ENCODE measurements around the gene XRN2.

The XRN2 gene

GRCh38 chr20:21315138-21315537 is 12.0 kb downstream of the XRN2 start:
- H3K4me3 ChIP-seq (ENCODE audit: low read depth, low read length), result no peak overlapping the region
- DNase-seq (ENCODE audit: low read depth), result peak; percentile 35
- TF ChIP-seq POLR2A (IDR thresholded peaks at IDR 0.05; ENCODE audit: extremely low read depth, insufficient read length) (no peak), MYC (IDR thresholded peaks at IDR 0.05; ENCODE audit: low read depth, low read length) (no peak)

- no peak overlapping the region for H3K4me3 ChIP-seq (ENCODE audit: low read depth, low read length)
- TF ChIP-seq POLR2A (IDR thresholded peaks at IDR 0.05; ENCODE audit: extremely low read depth, insufficient read length) (no peak), CTCF (IDR thresholded peaks at IDR 0.05; ENCODE audit: low read depth, low read length) (no peak), MAX (IDR thresholded peaks at IDR 0.05; ENCODE audit: low read depth, low read length) (no peak), MYC (IDR thresholded peaks at IDR 0.05; ENCODE audit: low read depth, low read length) (no peak)
- DNase-seq (ENCODE audit: low read depth), result no peak
Observed at GRCh38 chr20:21322083-21322710, 19.1 kb downstream of the XRN2 start.

GRCh38 chr20:21322921-21323331 is 19.8 kb downstream of the XRN2 start:
- peak; percentile 40 for DNase-seq (ENCODE audit: low read depth)
- no peak overlapping the region for H3K4me3 ChIP-seq (ENCODE audit: low read depth, low read length)
- TF ChIP-seq MAX (IDR thresholded peaks at IDR 0.05; ENCODE audit: low read depth, low read length) (no peak), POLR2A (IDR thresholded peaks at IDR 0.05; ENCODE audit: extremely low read depth, insufficient read length) (no peak), CTCF (IDR thresholded peaks at IDR 0.05; ENCODE audit: low read depth, low read length) (no peak), MYC (IDR thresholded peaks at IDR 0.05; ENCODE audit: low read depth, low read length) (no peak)

DNA sequence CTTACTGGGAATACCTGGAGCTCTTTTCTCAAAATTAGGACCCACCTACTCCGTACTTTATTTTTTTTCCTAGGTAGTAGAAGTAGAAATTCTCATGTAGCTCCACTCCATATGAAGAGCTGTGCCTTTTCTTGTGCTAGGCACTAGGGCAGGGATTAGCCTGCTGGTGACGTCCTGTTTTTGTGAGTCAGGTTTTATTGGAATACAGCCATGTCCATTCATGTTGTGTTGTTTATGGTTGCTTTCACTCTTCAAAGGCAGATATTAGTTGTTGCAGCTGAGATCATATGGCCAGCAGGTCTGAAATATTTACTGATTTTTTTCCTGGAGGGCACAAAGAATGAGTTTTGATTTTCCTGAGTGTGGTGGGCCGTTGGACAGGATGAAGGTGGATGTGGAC is 20.5 kb downstream of the XRN2 start:
- DNase-seq (ENCODE audit: low read depth), result no peak
- H3K4me3 ChIP-seq (ENCODE audit: low read depth, low read length), result no peak overlapping the region
- TF ChIP-seq MAX (IDR thresholded peaks at IDR 0.05; ENCODE audit: low read depth, low read length), result no peak

- H3K4me3 ChIP-seq (ENCODE audit: low read depth, low read length), result no peak overlapping the region
- DNase-seq (ENCODE audit: low read depth), result no peak
- TF ChIP-seq POLR2A (IDR thresholded peaks at IDR 0.05; ENCODE audit: extremely low read depth, insufficient read length) (no peak), MAX (IDR thresholded peaks at IDR 0.05; ENCODE audit: low read depth, low read length) (no peak), MYC (IDR thresholded peaks at IDR 0.05; ENCODE audit: low read depth, low read length) (no peak), CTCF (IDR thresholded peaks at IDR 0.05; ENCODE audit: low read depth, low read length) (no peak)
Observed at GRCh38 chr20:21324126-21324525, 21.0 kb downstream of the XRN2 start.

DNA sequence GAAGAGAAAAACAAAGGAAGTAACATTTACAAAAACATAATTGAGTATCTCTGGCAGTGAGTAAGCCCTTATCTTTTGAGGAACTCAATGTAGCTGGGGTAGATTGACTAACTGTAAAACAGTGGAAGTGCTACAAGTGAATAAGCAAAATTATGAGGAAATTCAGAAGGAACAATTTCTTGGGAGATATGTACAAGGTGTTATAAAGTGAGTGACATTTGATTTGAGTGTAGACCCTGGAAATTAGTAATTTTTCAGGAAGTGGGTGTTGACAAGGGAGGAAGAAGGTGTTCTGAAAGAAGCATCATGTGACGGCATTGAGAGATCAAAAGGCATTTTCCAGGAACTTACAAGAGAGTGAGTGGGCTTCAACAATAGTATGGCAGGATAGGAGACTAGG is 22.2 kb downstream of the XRN2 start:
- DNase-seq (ENCODE audit: low read depth), result peak; percentile 54
- H3K4me3 ChIP-seq (ENCODE audit: low read depth, low read length), result no peak overlapping the region
- TF ChIP-seq MAX (IDR thresholded peaks at IDR 0.05; ENCODE audit: low read depth, low read length), result no peak
- TF ChIP-seq MYC (IDR thresholded peaks at IDR 0.05; ENCODE audit: low read depth, low read length), result no peak
- no peak for TF ChIP-seq POLR2A (IDR thresholded peaks at IDR 0.05; ENCODE audit: extremely low read depth, insufficient read length)
- TF ChIP-seq CTCF (IDR thresholded peaks at IDR 0.05; ENCODE audit: low read depth, low read length), result no peak

DNA sequence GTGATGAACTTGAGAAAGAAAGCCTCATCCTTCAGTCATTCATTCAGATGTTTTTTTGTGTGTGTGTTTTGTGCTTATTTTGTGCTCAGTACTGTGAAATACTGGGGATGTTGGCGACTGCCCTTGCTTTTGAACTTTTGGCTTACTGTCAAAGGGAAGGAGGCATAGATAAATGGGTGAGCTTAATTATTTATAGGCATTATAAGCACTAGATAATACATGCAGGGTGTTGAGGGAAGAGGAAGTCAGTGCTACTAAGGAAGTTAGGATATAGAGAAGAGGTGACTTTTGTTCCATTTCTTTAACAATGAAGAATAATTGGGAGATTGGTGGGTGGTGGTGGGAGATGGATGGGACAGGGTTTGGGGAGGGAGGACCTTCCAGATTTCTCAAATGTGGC is 23.6 kb downstream of the XRN2 start:
- no peak overlapping the region for H3K4me3 ChIP-seq (ENCODE audit: low read depth, low read length)
- TF ChIP-seq MYC (IDR thresholded peaks at IDR 0.05; ENCODE audit: low read depth, low read length) (no peak), MAX (IDR thresholded peaks at IDR 0.05; ENCODE audit: low read depth, low read length) (no peak), CTCF (IDR thresholded peaks at IDR 0.05; ENCODE audit: low read depth, low read length) (no peak), POLR2A (IDR thresholded peaks at IDR 0.05; ENCODE audit: extremely low read depth, insufficient read length) (no peak)
- no peak for DNase-seq (ENCODE audit: low read depth)

Measured in NB4 (cell line).